Measurements from ENCODE around the gene BIRC5. TPM values are rescaled to one million over a fixed set of nuclear protein-coding genes. Genes with fewer than 3 reads are reported as not detected.

Gene BIRC5
- total RNA-seq, 1 experiment from 2014 or later: 119 TPM

- TF ChIP-seq TCF7L2 (IDR thresholded peaks at IDR 0.05; ENCODE audit: low read depth, low read length) (no peak), REST (IDR thresholded peaks at IDR 0.05; ENCODE audit: insufficient read depth in 1 of 2, low read depth in 2 of 2, low read length in 1 of 2) (no peak), CTCF (IDR thresholded peaks at IDR 0.05) (no peak), SIN3A (IDR thresholded peaks at IDR 0.05; ENCODE audit: borderline replicate concordance, insufficient read depth, low read depth, low read length) (no peak), POLR2AphosphoS5 (IDR thresholded peaks at IDR 0.05; ENCODE audit: low read depth, low read length) (peak; percentile 84)
- H3K9me3 ChIP-seq (ENCODE audit: control insufficient read depth, insufficient read depth, low read depth, low read length): no peaks in the 10 kb centered on the region
- no peaks in the 10 kb centered on the region; the same call in 1 of the 2 replicates for H3K36me3 ChIP-seq (ENCODE audit: control insufficient read depth, insufficient read depth, low read length)
- peaks cover 64% of the 10 kb centered on the region for H3K4me1 ChIP-seq (ENCODE audit: control insufficient read depth, insufficient read depth, low read length)
- ChIA-PET POLR2A (interaction anchor here (0.6 kb wide), 1 partner anchor 1829 kb away, joined by 6 read pairs; no protein-coding TSS in a partner anchor), CTCF (interaction anchor here (1.1 kb wide), 1 partner anchor 79 kb away, joined by 3 read pairs; no protein-coding TSS in a partner anchor)
- H3K27ac ChIP-seq (ENCODE audit: low read length): peak overlapping the region; percentile 54
- in situ Hi-C loops (cut with HindIII; ENCODE audit: low pct_unique_long_range_greater_than_20kb, low sequenced_read_pairs) (no loop called here), intact Hi-C loops (cut with micrococcal nuclease; ENCODE audit: unreplicated experiment) (no loop called here)
- no peak overlapping the region for H3K4me3 ChIP-seq (ENCODE audit: low read depth in 2 of 2, low read length in 2 of 2)
- no peaks in the 10 kb centered on the region for H3K27me3 ChIP-seq (ENCODE audit: control insufficient read depth, insufficient read depth, low read length)
- DNase-seq (ENCODE audit: low read depth, low spot score) (no peak), ATAC-seq (0 out of 2 replicates have a peak, but pooled peaks have one; percentile 6)
- no TSS peak for BruUV-seq (replicated peaks)
Observed at GRCh38 chr17:78172249-78173051, 41.6 kb upstream of the BIRC5 start.

GRCh38 chr17:78173097-78173715, 40.8 kb upstream of the BIRC5 start:
- Histone ChIP-seq H3K9me3 (ENCODE audit: control insufficient read depth, insufficient read depth, low read depth, low read length) (no peaks in the 10 kb centered on the region), H3K4me3 (ENCODE audit: low read depth in 2 of 2, low read length in 2 of 2) (no peak overlapping the region), H3K4me1 (ENCODE audit: control insufficient read depth, insufficient read depth, low read length) (peaks cover 64% of the 10 kb centered on the region), H3K36me3 (ENCODE audit: control insufficient read depth, insufficient read depth, low read length) (no peaks in the 10 kb centered on the region; the same call in 1 of the 2 replicates), H3K27ac (ENCODE audit: low read length) (peak overlapping the region; percentile 54; the same call in 1 of the 2 replicates), H3K27me3 (ENCODE audit: control insufficient read depth, insufficient read depth, low read length) (no peaks in the 10 kb centered on the region)
- POLR2A ChIA-PET: no interaction called here
- CTCF ChIA-PET: interaction anchor here (0.6 kb wide), 1 partner anchor 255 kb away, joined by 7 read pairs; no protein-coding TSS in a partner anchor
- BruUV-seq (replicated peaks): no TSS peak
- in situ Hi-C loops (cut with HindIII; ENCODE audit: low pct_unique_long_range_greater_than_20kb, low sequenced_read_pairs): no loop called here
- no peak for TF ChIP-seq POLR2AphosphoS5 (IDR thresholded peaks at IDR 0.05; ENCODE audit: low read depth, low read length)
- no peak for TF ChIP-seq SIN3A (IDR thresholded peaks at IDR 0.05; ENCODE audit: borderline replicate concordance, insufficient read depth, low read depth, low read length)
- TF ChIP-seq CTCF (IDR thresholded peaks at IDR 0.05): no peak
- no peak for TF ChIP-seq TCF7L2 (IDR thresholded peaks at IDR 0.05; ENCODE audit: low read depth, low read length)
- no peak for TF ChIP-seq REST (IDR thresholded peaks at IDR 0.05; ENCODE audit: insufficient read depth in 1 of 2, low read depth in 2 of 2, low read length in 1 of 2)
- ATAC-seq: no peak
- DNase-seq (ENCODE audit: low read depth, low spot score): no peak
- intact Hi-C loops (cut with micrococcal nuclease; ENCODE audit: unreplicated experiment): no loop called here
